Measurements from ENCODE around the gene GNLY.
A peak's percentile ranks its signal among the peaks of the same experiment; 100 is the strongest.

The GNLY gene

DNA sequence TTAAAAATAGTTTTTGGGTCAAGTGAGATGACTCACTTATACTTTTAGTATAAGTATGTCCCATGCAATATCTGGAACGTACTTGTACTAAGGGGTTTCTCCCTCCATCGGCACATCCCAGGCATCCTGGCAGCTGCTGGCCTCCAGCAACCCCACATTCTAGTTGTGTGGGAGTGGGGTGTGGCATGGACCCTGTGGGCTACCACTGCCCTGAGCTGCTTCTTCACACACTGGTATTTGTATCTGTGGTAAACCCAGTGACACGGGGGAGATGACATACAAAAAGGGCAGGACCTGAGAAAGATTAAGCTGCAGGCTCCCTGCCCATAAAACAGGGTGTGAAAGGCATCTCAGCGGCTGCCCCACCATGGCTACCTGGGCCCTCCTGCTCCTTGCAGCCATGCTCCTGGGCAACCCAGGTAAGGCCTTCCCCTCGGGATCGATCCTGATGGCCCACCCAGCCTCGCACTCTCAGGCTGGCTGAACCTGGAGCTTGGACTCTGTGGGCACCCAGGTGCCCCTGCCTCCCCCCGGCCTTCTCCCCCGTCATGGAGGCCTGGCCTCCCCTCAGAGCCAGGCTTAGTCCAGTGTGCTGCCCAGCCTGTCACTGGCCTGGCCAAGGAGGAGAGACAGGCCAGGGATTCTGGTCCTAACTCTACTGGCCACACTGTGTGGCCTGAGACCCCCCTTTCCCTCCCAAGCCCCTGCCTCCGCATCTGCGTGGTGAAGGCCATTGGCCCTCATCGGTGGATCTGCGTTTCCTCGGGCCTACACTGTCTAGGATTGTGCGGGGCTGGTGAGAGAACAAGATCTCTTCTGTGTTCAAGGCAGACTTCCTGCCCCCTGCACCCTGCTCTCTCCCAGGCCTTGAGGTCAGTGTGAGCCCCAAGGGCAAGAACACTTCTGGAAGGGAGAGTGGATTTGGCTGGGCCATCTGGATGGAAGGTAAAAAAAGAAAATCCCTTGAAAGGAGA lies at the start of gene GNLY:
TSS of gene GNLY (plus strand) at position 307 of the 974 bp plus-strand sequence. CDS start at position 368, 61 bp downstream.
- no peak within 1 kb of the TSS for H3K4me3 ChIP-seq (ENCODE audit: low read depth, low read length)
- no peak for DNase-seq (ENCODE audit: low read depth)
- TF ChIP-seq, protein P1, sequence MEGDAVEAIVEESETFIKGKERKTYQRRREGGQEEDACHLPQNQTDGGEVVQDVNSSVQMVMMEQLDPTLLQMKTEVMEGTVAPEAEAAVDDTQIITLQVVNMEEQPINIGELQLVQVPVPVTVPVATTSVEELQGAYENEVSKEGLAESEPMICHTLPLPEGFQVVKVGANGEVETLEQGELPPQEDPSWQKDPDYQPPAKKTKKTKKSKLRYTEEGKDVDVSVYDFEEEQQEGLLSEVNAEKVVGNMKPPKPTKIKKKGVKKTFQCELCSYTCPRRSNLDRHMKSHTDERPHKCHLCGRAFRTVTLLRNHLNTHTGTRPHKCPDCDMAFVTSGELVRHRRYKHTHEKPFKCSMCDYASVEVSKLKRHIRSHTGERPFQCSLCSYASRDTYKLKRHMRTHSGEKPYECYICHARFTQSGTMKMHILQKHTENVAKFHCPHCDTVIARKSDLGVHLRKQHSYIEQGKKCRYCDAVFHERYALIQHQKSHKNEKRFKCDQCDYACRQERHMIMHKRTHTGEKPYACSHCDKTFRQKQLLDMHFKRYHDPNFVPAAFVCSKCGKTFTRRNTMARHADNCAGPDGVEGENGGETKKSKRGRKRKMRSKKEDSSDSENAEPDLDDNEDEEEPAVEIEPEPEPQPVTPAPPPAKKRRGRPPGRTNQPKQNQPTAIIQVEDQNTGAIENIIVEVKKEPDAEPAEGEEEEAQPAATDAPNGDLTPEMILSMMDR (IDR thresholded peaks at IDR 0.05; ENCODE audit: control insufficient read depth, extremely low read depth, insufficient read depth), result no peak

DNA sequence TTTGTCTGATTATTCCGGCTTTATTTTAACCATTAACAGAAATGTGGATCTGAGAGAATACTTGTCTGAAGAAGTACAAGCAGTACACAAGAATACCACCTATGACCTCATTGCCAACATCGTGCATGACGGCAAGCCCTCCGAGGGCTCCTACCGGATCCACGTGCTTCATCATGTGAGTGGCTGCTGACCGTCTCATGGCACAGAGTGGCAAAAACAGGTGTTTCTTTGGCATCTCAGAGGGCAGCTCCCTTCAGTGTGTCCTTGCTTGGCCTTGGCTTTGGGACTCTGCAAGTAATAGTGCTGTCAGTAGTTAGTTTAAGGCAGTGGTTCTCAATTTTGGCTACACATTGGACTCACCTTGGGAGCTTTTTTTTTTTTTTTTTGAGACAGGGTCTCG lies 49.2 kb upstream of the GNLY start:
- DNase-seq (ENCODE audit: low read depth), result no peak
- TF ChIP-seq, protein P1 (IDR thresholded peaks at IDR 0.05; ENCODE audit: control insufficient read depth, extremely low read depth, insufficient read depth), result no peak
- H3K4me3 ChIP-seq (ENCODE audit: low read depth, low read length), result no peak overlapping the region

DNA sequence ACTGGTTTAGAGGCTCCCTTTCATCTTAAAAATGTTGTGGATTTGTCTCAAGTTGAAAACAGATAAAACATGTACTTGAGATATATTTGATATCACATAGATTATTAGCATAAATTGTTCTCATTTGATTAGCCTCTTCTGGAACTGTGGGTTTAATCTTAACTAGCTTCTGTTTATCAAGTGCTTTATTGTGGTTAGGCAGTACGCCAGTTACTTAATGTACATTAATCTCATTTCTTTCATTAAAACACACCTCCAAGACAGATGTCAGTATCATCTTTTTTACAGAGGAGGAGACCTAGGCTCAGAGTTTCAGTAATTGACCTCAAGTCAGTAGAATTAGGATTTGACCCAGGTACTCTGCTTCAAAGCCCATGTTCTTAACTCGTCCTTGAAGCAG lies 48.0 kb upstream of the GNLY start:
- TF ChIP-seq, protein P1 (IDR thresholded peaks at IDR 0.05; ENCODE audit: control insufficient read depth, extremely low read depth, insufficient read depth), result no peak
- no peak overlapping the region for H3K4me3 ChIP-seq (ENCODE audit: low read depth, low read length)
- DNase-seq (ENCODE audit: low read depth), result no peak

DNA sequence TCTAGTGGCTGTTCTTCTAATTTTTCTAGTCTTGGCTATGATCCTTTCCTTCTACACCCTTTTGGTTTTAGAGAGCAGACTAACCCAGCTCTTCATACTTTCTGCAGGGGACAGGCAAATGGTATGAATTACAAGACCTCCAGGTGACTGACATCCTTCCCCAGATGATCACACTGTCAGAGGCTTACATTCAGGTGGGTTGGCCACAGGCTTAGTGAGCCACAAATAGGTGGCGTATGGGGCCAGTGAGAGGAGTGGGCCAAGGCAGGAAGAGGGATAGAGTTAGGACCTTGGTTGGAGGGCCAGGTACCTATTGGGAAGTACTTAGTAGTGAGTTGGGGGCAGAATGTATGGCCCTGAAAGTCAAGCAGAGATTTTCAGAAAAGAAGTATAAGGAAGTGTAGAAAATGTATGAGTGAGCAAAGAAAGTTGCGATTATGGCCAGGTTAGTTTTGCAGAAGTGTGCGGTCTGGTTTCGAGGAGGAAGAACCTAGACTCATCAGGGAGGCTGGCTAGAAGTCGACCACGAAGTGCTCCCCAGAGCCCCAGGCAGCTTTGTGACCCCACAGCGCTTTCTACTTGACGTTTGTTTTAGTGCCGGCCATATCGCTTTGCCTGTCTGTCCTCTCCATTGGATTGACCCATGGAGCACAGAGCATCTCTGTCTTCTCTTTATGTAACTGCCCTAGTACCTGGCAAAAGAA lies 46.2 kb upstream of the GNLY start:
- H3K4me3 ChIP-seq (ENCODE audit: low read depth, low read length), result no peak overlapping the region
- TF ChIP-seq, protein P1 (IDR thresholded peaks at IDR 0.05; ENCODE audit: control insufficient read depth, extremely low read depth, insufficient read depth), result no peak
- no peak for DNase-seq (ENCODE audit: low read depth)

- TF ChIP-seq, protein P1 (IDR thresholded peaks at IDR 0.05; ENCODE audit: control insufficient read depth, extremely low read depth, insufficient read depth), result peak; percentile 26
- no peak for DNase-seq (ENCODE audit: low read depth)
- no peak overlapping the region for H3K4me3 ChIP-seq (ENCODE audit: low read depth, low read length)
Measured at GRCh38 chr2:85648619-85649018, 45.5 kb upstream of the GNLY start.

GRCh38 chr2:85649201-85650190 lies 44.7 kb upstream of the GNLY start:
- no peak overlapping the region for H3K4me3 ChIP-seq (ENCODE audit: low read depth, low read length)
- TF ChIP-seq, protein P1 (IDR thresholded peaks at IDR 0.05; ENCODE audit: control insufficient read depth, extremely low read depth, insufficient read depth), result no peak
- DNase-seq (ENCODE audit: low read depth), result no peak
